ENCODE data around the gene SDCBP2. TPM values are rescaled to one million over a fixed set of nuclear protein-coding genes. Genes with fewer than 3 reads are reported as not detected.

SDCBP2 gene
- polyA plus RNA-seq, 1 of the 3 experiments (the other 2 are of a cell fraction): 3.0 TPM

GRCh38 chr20:1292620-1293019 lies 36.3 kb downstream of the SDCBP2 start:
- Histone ChIP-seq H3K9ac (no peak overlapping the region), H3K79me2 (ENCODE audit: insufficient read depth) (no peaks in the 10 kb centered on the region), H3K9me3 (no peaks in the 10 kb centered on the region), H3K4me1 (ENCODE audit: control insufficient read depth in 1 of 2, insufficient read depth in 2 of 2, low read depth in 1 of 2, low read length in 1 of 2) (peaks cover 0 to 7% of the 10 kb centered on the region in 2 experiments; a peak in 1 of 4 replicates), H3K4me2 (no peak overlapping the region), H4K20me1 (ENCODE audit: insufficient read depth) (no peaks in the 10 kb centered on the region), H3K27ac (ENCODE audit: low read depth in 2 of 2, low read length in 1 of 2) (no peak overlapping the region), H2AFZ (ENCODE audit: low read depth) (no peak overlapping the region), H3F3A (replicated peaks; ENCODE audit: insufficient read depth) (peaks cover 3% of the 10 kb centered on the region), H3K27me3 (ENCODE audit: insufficient read depth) (no peaks in the 10 kb centered on the region), H3K36me3 (replicated peaks in 1 of 2; ENCODE audit: control insufficient read depth in 1 of 2, insufficient read depth in 2 of 2, low read length in 1 of 2) (peaks cover 0 to 7% of the 10 kb centered on the region in 2 experiments), H3K9me2 (no peaks in the 10 kb centered on the region), H3K4me3 (ENCODE audit: low read depth in 2 of 2, low read length in 1 of 2) (no peak overlapping the region)
- no peak for DNase-seq
- WGBS (ENCODE audit: low lambda C conversion rate): 88% methylated on average over 1 of the region's 1 CpG
- TF ChIP-seq FOSL2 (IDR thresholded peaks at IDR 0.05; ENCODE audit: borderline replicate concordance, low read depth) (no peak), ZBTB33 (IDR thresholded peaks at IDR 0.05; ENCODE audit: borderline replicate concordance, low read depth) (no peak), TAF1 (IDR thresholded peaks at IDR 0.05; ENCODE audit: borderline replicate concordance, low read depth, low read length) (no peak), RFX5 (IDR thresholded peaks at IDR 0.05; ENCODE audit: low read length) (no peak), PBX3 (IDR thresholded peaks at IDR 0.05) (no peak), GATA2 (CRISPR knock-in tag; IDR thresholded peaks at IDR 0.05) (no peak), USF2 (IDR thresholded peaks at IDR 0.05; ENCODE audit: borderline replicate concordance, low read depth, low read length) (no peak), RXRA (IDR thresholded peaks at IDR 0.05; ENCODE audit: borderline replicate concordance, low read depth) (no peak), JUND (IDR thresholded peaks at IDR 0.05) (no peak), ELF1 (IDR thresholded peaks at IDR 0.05) (no peak), EZH2phosphoT487 (IDR thresholded peaks at IDR 0.05; ENCODE audit: borderline replicate concordance, low read depth) (no peak), RAD21 (IDR thresholded peaks at IDR 0.05; ENCODE audit: low read length) (no peak), GABPA (IDR thresholded peaks at IDR 0.05; ENCODE audit: low read depth) (no peak), CHD2 (IDR thresholded peaks at IDR 0.05; ENCODE audit: low read length, partially characterized antibody) (no peak), FOXJ3 (CRISPR knock-in tag; IDR thresholded peaks at IDR 0.05) (no peak), FOXM1 (IDR thresholded peaks at IDR 0.05; ENCODE audit: low read depth) (no peak)
- CTCF ChIA-PET: no interaction called here
- POLR2A ChIA-PET: no interaction called here
